Stimulated activated effector memory CD8-positive, alpha-beta T cell treated with anti-CD3 and anti-CD28 coated beads, Interleukin-12 subunit alpha, Interleukin-12 subunit beta, amount 100 ng/mL, for 72 hours (primary cell): ENCODE measurements around the gene ARID3A.

Source experiments
- ATAC-seq: fragments of 150-1000 bp; cut with Tn5 transposase; 2 replicates; pipeline ENCODE4 v1.10.0; 2021
- DNase-seq, 2 donors: peaks; one replicate each; pipeline ENCODE4 v3.0.0; 2021 to 2022; ENCODE audit warnings: low spot score in 2 of 2
- H3K27ac Mint-ChIP-seq: one replicate; pipeline ENCODE4 v1.8.0; 2022; ENCODE audit warnings: mild to moderate bottlenecking, mixed read lengths
- H3K36me3 Mint-ChIP-seq: one replicate; pipeline ENCODE4 v1.8.0; 2022; ENCODE audit warnings: mild to moderate bottlenecking, mixed read lengths
- H3K4me1 Mint-ChIP-seq: one replicate; pipeline ENCODE4 v1.8.0; 2022; ENCODE audit warnings: mixed read lengths
- H3K4me3 Mint-ChIP-seq: one replicate; pipeline ENCODE4 v1.8.0; 2022; ENCODE audit warnings: mild to moderate bottlenecking, mixed read lengths
- H3K9me3 Mint-ChIP-seq: one replicate; pipeline ENCODE4 v1.8.0; 2022; ENCODE audit warnings: mixed read lengths

The ARID3A gene

GRCh38 chr19:1010586-1011510 lies 85.0 kb downstream of the ARID3A start:
- ATAC-seq = no peak
- Mint-ChIP-seq H3K9me3 (no peaks in the 10 kb centered on the region), H3K36me3 (peaks cover 36% of the 10 kb centered on the region), H3K4me1 (peaks cover 12% of the 10 kb centered on the region), H3K27ac (no peak overlapping the region), H3K4me3 (no peak overlapping the region)
- no peak for DNase-seq

GRCh38 chr19:1011831-1012333 lies 86.0 kb downstream of the ARID3A start:
- peaks cover 18% of the 10 kb centered on the region for H3K4me1 Mint-ChIP-seq
- no peaks in the 10 kb centered on the region for H3K9me3 Mint-ChIP-seq
- H3K36me3 Mint-ChIP-seq = peaks cover 41% of the 10 kb centered on the region
- ATAC-seq = no peak
- DNase-seq = no peak
- H3K27ac Mint-ChIP-seq = no peak overlapping the region
- H3K4me3 Mint-ChIP-seq = no peak overlapping the region

- ATAC-seq = no peak
- no peak for DNase-seq
- H3K4me1 Mint-ChIP-seq = peaks cover 19% of the 10 kb centered on the region
- H3K27ac Mint-ChIP-seq = no peak overlapping the region
- no peaks in the 10 kb centered on the region for H3K9me3 Mint-ChIP-seq
- H3K4me3 Mint-ChIP-seq = no peak overlapping the region
- H3K36me3 Mint-ChIP-seq = peaks cover 41% of the 10 kb centered on the region
Observed at GRCh38 chr19:1012334-1012733, 86.5 kb downstream of the ARID3A start.

- ATAC-seq = no peak
- Mint-ChIP-seq H3K4me3 (no peak overlapping the region), H3K4me1 (peaks cover 28% of the 10 kb centered on the region), H3K27ac (no peak overlapping the region), H3K9me3 (no peaks in the 10 kb centered on the region), H3K36me3 (peaks cover 44% of the 10 kb centered on the region)
- no peak for DNase-seq
Observed at GRCh38 chr19:1013218-1013617, 87.4 kb downstream of the ARID3A start.

- Mint-ChIP-seq H3K9me3 (no peaks in the 10 kb centered on the region), H3K4me3 (no peak overlapping the region), H3K36me3 (peaks cover 50% of the 10 kb centered on the region), H3K4me1 (peaks cover 40% of the 10 kb centered on the region), H3K27ac (peak overlapping the region; percentile 29)
- DNase-seq = no peak
- ATAC-seq = no peak
Observed at GRCh38 chr19:1014161-1015060, 88.6 kb downstream of the ARID3A start.

- Mint-ChIP-seq H3K36me3 (peaks cover 58% of the 10 kb centered on the region), H3K9me3 (no peaks in the 10 kb centered on the region), H3K4me1 (peaks cover 48% of the 10 kb centered on the region), H3K27ac (peak overlapping the region; percentile 56), H3K4me3 (peak overlapping the region; percentile 93)
- no peak for DNase-seq
- no peak for ATAC-seq
Observed at GRCh38 chr19:1015061-1015781, 89.4 kb downstream of the ARID3A start.

- Mint-ChIP-seq H3K4me3 (peak overlapping the region; percentile 93), H3K27ac (peak overlapping the region; percentile 91), H3K4me1 (peaks cover 49% of the 10 kb centered on the region), H3K9me3 (no peaks in the 10 kb centered on the region), H3K36me3 (peaks cover 65% of the 10 kb centered on the region)
- DNase-seq (no peak), ATAC-seq (no peak)
Observed at GRCh38 chr19:1015782-1016646, 90.2 kb downstream of the ARID3A start.

GRCh38 chr19:1016647-1017114 lies 90.8 kb downstream of the ARID3A start:
- no peak for ATAC-seq
- Mint-ChIP-seq H3K4me3 (peak overlapping the region; percentile 93), H3K27ac (peak overlapping the region; percentile 91), H3K4me1 (peaks cover 56% of the 10 kb centered on the region), H3K36me3 (peaks cover 71% of the 10 kb centered on the region), H3K9me3 (no peaks in the 10 kb centered on the region)
- DNase-seq = no peak

- H3K4me3 Mint-ChIP-seq = peak overlapping the region; percentile 93
- DNase-seq (no peak), ATAC-seq (no peak)
- H3K4me1 Mint-ChIP-seq = peaks cover 58% of the 10 kb centered on the region
- H3K9me3 Mint-ChIP-seq = no peaks in the 10 kb centered on the region
- H3K36me3 Mint-ChIP-seq = peaks cover 74% of the 10 kb centered on the region
- H3K27ac Mint-ChIP-seq = peak overlapping the region; percentile 91
Observed at GRCh38 chr19:1017115-1017905, 91.5 kb downstream of the ARID3A start.

GRCh38 chr19:1017906-1018305 lies 92.1 kb downstream of the ARID3A start:
- no peak for DNase-seq
- Mint-ChIP-seq H3K4me1 (peaks cover 58% of the 10 kb centered on the region), H3K27ac (peak overlapping the region; percentile 91), H3K36me3 (peaks cover 74% of the 10 kb centered on the region), H3K9me3 (no peaks in the 10 kb centered on the region), H3K4me3 (peak overlapping the region; percentile 93)
- no peak for ATAC-seq

- Mint-ChIP-seq H3K36me3 (peaks cover 74% of the 10 kb centered on the region), H3K4me1 (peaks cover 58% of the 10 kb centered on the region), H3K9me3 (no peaks in the 10 kb centered on the region), H3K4me3 (peak overlapping the region; percentile 93), H3K27ac (peak overlapping the region; percentile 91)
- ATAC-seq (no peak), DNase-seq (no peak)
Observed at GRCh38 chr19:1018393-1018792, 92.6 kb downstream of the ARID3A start.

GRCh38 chr19:1018932-1019615 lies 93.2 kb downstream of the ARID3A start:
- no peak for DNase-seq
- H3K4me1 Mint-ChIP-seq = peaks cover 58% of the 10 kb centered on the region
- peaks cover 68% of the 10 kb centered on the region for H3K36me3 Mint-ChIP-seq
- H3K4me3 Mint-ChIP-seq = peak overlapping the region; percentile 93
- ATAC-seq = no peak
- H3K27ac Mint-ChIP-seq = peak overlapping the region; percentile 91
- H3K9me3 Mint-ChIP-seq = no peaks in the 10 kb centered on the region

- peaks cover 68% of the 10 kb centered on the region for H3K36me3 Mint-ChIP-seq
- peaks cover 58% of the 10 kb centered on the region for H3K4me1 Mint-ChIP-seq
- no peak for DNase-seq
- H3K4me3 Mint-ChIP-seq = peak overlapping the region; percentile 93
- peak overlapping the region; percentile 100 for H3K27ac Mint-ChIP-seq
- no peaks in the 10 kb centered on the region for H3K9me3 Mint-ChIP-seq
- ATAC-seq = no peak
Observed at GRCh38 chr19:1019616-1019961, 93.8 kb downstream of the ARID3A start.
